Ureter (tissue), 1 donor: ENCODE results near the gene S100Z. TPM values are rescaled to one million over a fixed set of nuclear protein-coding genes. Genes with fewer than 3 reads are reported as not detected.

Experiments
- DNase-seq: peaks from one replicate; pipeline ENCODE4 v3.0.0-alpha.2; 2020; ENCODE audit warnings: low spot score
- total RNA-seq: library from RNA; stranded (reverse); gene quantifications from one replicate; pipeline ENCODE4 v1.2.4, GENCODE V29; 2023
- donor health status: DM: yes; HTN: yes; CAD: no.

The S100Z gene
- total RNA-seq, 1 donor from 2014 or later = not detected

DNA sequence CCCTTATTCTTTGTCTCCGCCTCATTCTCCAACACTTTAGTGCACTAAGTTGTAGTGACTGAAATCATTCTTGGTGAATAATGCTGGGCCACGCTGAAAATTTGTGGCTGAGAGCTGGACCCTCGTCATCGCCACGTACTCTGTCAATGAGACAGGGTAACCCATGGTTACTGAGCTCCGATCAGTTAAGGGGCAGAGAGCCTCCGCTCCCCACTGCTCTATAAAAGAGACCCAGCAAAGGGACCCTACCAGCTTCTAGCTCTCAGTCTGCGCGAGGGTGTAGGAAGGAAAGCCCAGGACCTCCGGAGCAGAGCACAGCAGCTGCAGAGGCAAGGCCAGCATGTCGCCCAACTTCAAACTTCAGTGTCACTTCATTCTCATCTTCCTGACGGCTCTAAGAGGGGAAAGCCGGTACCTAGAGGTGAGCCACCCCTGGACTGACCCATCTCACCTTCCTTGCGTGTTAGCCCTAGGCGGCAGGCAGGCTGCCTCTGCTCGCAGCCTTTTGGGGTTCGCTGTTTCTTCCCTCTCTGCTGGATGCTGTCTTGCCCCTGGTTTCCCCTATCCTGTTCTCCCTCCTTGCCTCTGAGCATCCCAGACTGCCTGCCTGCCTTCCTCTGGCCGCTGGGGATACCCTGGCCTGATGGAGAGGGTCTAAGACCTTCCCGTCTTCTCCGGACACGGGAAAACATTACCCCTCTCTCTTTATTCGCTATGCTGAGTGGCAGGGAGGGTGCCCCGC is 103.2 kb downstream of the S100Z start, which contains the start of gene CRHBP:
Gene CRHBP (plus strand): TSS at position 251 of the 742 bp plus-strand sequence. CDS start 90 bp downstream, at position 341.
- no peak for DNase-seq

DNA sequence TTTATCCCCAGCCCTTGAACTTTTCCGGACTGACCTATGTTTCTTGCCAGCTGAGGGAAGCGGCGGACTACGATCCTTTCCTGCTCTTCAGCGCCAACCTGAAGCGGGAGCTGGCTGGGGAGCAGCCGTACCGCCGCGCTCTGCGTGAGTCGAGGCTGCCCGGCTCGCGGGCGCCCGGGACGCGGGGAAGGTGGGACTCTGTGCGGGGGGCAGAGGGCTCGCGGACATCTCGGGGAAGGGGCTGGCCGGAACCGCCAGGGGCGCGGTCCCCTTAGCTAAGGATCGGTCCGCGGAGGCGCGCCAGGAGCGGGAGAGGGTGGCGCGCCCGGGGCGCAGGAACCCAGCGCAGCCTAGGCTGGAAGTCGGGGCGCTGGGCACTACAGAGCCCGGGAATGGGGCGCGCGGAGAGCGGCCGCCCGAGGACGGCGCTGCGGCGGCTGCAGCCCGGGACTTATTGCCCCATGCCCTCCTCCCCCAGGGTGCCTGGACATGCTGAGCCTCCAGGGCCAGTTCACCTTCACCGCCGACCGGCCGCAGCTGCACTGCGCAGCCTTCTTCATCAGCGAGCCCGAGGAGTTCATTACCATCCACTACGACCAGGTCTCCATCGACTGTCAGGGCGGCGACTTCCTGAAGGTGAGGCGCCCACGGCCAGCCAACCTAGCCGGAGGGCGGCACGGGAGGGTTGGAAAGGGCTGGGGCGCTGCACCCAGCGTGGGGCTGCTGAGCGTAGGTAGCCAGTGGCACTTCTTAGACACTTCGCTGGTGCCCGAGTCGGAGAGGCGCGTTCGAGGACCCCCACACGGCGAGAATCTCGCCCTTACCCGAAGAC is 104.0 kb downstream of the S100Z start:
- no peak for DNase-seq

DNA sequence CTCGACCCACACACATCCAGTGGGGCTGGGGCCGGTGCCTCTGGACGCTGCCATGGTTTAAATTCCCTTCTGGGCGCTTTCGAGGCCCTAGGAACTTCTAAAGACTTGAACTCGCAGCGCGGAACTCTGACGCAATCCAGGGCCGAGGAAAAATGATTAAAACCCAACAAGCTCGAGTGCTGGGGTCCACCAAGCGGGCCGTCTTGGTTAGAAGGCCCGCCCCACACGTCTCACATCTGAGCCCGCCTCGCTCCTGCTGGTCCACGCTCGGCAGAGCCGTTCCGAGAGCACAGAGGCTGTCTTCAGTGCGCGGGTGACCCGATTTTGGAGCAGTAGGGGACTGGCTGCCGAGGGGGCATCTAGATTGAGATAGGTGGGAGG is 104.6 kb downstream of the S100Z start:
- DNase-seq = no peak

DNA sequence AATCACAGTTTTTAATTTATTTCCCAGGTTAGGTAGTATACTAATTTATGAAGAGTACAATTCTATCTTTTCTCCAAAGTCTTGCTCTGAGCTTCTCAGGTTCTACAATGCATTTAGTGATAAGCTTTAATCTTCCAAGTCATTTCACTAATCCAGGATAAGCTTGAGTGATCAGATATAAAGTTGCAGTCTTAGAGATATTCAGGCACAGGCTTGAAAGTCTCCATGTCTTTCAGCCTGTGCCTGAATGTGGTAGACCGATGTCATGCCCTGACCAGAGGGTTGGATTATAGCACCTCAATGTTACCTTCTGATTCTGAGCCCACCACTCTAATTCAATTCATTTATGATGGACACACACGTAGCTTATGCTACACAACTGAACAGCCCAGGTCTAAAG is 106.2 kb downstream of the S100Z start:
- DNase-seq = no peak

DNA sequence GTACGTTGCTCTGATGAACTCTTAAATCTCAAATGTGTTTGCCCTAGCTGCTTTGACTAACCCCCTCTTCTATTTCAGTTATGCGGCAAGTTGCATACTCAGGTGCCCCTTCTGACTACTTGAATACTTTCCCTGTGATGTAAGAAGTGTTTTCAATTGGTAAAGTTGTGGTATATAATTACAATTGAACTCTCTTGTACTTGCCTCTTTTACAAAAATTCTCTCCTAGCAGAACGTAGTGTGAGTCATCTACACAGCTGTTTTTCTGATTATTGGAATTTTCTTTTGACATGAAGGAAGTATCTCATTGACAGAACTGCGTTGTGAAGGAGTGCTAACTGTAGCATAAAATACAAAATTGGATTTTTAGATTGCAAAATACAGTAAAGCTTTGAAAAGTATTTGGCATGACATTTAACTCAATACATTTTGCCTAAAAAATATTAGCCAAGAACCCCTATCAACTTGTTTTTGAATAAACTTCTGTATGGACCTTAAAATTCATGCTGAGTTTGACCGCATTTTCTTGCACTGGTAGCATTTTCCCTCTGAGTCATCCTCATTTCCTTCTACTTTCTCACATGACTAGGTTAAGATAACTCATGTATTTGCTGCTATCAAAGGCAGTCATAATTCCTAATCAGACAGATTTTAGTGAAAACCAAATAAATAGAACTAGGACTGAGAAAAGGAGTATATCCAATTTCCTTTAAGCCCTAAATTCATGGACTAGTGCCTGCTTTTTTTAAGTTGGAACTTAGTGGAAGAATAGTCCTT is 109.4 kb downstream of the S100Z start:
- no peak for DNase-seq

DNA sequence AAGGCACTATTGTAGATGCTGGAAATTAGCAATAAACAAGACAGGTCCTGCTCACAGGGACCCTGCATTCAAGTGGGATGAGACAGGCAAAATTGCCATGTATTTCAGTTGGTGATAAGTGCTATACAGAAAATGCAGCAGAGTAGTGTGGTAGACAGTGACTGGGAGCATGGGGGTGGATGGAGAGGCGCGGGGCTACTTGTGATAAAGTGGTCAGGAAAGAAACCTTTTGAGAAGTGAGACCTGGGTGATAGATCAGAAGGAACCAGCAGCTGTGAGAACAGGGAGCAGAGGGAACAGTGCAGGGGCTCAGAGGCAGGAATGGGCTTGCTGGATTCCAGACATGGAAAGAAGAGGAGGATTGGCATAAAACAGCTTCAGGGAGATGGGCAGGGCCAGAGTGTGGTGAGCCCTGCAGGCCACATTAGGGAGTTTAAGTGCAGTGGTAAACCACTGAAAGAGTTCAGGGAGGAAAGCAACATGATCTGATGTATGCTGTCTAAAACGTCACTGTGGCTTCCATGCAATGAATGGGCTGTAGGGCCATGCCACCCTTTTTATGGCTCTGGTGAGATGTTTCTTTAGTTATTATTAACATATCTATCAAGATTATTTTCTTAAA is 110.3 kb downstream of the S100Z start:
- no peak for DNase-seq

DNA sequence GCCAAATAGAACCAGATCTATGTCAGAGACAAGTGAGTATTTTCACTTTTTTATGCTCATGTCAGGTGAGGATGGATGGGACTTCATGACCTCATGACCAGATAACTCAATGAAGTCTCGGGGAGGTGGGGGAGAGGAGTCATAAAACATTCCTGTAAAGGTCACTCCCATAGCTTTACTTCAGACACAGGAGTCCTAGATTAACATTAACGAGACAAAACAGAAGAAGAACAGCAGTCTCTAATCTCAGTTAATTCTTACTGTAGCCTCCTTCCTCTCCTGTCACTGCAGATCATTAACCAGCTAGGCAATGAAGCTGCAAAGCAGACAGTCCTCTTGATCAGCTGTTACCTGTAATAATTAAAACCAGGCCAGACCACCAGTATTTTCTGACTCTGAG is 114.2 kb downstream of the S100Z start:
- DNase-seq = no peak

Other genes starting within 250 kb of the S100Z start
- not detected for gene F2RL2, start 226.6 kb upstream of the S100Z start, total RNA-seq
- gene F2R, start 133.9 kb upstream of the S100Z start, total RNA-seq = 4.7 TPM
- 16.8 TPM for gene F2RL1, start 31.0 kb upstream of the S100Z start, total RNA-seq
- 2.0 TPM for gene CRHBP, start 103.0 kb downstream of the S100Z start, total RNA-seq
- 17.4 TPM for gene AGGF1, start 180.4 kb downstream of the S100Z start, total RNA-seq
- 14.7 TPM for gene ZBED3, start 237.3 kb downstream of the S100Z start, total RNA-seq